Measurements from ENCODE around the gene DLGAP4. TPM values are rescaled to one million over a fixed set of nuclear protein-coding genes. Genes with fewer than 3 reads are reported as not detected.
A peak's percentile ranks its signal among the peaks of the same experiment; 100 is the strongest.
"Not testable (repeated sequence)": the region's sequence is repeated elsewhere in the genome, so short reads cannot be mapped to it uniquely, and the experiment has no call there.

DLGAP4 gene
- polyA plus RNA-seq, 4 donors: 57.2 to 77.9 (median 63.3) TPM

DNA sequence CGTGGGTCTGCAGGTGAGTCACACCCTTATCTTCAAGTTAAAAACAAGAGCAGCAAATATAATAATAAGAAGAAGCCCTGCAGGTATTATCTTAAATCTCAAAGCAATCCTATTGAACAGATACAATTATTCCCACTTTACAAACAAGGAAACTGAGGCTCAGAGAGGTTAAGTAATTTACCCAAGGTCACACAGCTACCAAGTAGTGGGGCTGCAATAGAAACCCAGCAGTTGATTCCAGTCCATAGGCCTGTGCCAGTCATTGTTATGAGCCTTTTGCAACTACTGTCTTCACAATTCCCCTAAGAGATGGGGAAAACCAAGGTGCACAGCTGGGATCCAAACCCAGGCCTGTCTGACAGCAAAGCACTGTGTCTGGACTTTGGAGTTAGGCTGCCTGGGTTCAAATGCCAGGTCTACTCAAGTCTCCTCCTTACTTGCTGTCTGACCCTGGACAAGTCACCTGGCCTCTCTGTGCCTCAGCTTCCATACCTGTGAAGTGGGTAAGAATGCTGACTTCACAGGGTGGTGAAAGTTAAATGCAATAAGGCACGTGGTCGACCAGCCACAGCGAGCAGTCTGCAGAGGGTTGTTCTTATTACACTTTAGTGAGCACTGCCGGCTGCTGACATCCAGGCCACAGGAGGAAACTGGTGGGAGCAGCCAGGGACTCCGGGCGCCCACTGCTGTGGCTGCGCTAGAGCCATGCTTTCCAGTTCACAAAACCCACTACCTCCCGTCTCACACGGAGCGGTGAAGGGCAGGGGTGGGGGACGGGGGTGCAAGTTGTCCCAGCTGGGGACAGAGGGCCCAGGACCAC, 241.3 kb downstream of the DLGAP4 start:
- no peak for DNase-seq (ENCODE audit: low read depth in 4 of 4, low spot score in 3 of 4)

- no peak for DNase-seq (ENCODE audit: low read depth in 4 of 4, low spot score in 3 of 4)
Measured at GRCh38 chr20:36548006-36548315, 241.8 kb downstream of the DLGAP4 start.

- DNase-seq (ENCODE audit: low read depth in 4 of 4, low spot score in 3 of 4): no peak
Measured at GRCh38 chr20:36548704-36549627, 242.8 kb downstream of the DLGAP4 start.

- no peak for DNase-seq (ENCODE audit: low read depth in 4 of 4, low spot score in 3 of 4)
Measured at GRCh38 chr20:36549628-36549941, 243.4 kb downstream of the DLGAP4 start.

- DNase-seq (ENCODE audit: low read depth in 4 of 4, low spot score in 3 of 4): no peak
Measured at GRCh38 chr20:36549942-36550789, 244.0 kb downstream of the DLGAP4 start.

DNA sequence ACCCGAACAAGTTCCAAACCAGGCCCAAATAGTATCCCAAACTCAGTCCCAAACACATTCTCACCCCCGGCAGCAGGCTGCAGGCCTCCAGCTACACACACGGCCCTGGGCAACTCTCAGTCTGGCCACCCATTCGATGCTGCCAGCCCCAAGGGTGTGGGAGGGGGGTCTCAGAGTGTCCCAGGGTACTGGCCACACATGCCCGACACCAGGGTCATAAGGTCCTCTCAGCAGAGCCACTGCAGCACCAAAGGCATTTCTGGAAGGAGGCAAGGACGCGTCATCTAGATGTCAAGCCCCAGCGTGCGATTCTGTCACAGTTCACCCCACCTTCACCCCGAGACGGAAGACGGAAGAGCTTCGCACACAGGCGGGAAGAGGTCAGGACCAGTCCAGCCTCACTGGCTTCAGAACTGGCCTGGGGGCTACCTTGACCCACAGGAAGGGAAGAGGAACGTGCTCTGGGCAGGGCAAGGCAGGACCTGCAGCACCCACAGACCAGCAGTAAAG, 244.7 kb downstream of the DLGAP4 start:
- DNase-seq (ENCODE audit: low read depth in 4 of 4, low spot score in 3 of 4): no peak

- DNase-seq (ENCODE audit: low read depth in 4 of 4, low spot score in 3 of 4): no peak
Measured at GRCh38 chr20:36555248-36555647, 249.1 kb downstream of the DLGAP4 start.

DNA sequence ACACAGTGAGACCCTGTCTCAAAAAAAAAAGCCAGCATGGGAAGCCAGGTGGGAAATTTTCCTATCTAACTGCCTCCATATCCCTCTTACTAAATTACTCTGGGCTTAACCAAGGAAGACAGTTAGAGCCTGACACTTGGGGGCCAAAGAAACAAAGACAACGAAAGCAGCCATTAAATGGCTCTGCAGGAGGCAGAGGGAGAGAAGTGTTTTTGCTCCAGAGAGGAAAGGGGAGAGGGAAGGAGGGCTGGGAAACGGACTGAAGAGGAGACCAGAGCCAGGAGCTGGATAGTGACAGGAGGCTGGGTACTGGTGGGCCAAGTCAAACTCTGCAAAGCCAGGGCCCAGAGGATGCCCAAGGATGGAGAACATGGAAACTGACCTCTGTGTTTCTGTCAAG, 256.6 kb downstream of the DLGAP4 start:
- no peak for DNase-seq (ENCODE audit: low read depth in 4 of 4, low spot score in 3 of 4)

DNA sequence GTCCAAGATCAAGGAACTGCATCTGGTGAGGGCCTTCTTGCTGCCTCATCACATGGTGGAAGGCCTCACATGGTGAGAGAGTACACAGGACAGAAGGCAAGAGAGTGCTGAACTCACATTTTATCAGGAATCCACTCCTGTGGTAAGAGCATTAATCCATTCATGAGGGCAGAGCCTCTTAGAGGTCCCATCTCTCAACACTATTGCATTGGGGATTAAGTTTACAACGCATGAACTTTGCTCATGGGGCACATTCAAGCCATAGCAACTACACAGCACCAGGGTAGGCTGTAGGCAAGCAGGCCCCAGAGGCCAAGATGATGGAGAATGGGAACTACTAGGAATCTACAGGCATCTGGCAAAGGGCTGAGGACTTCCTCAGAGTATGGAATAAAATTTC, 257.2 kb downstream of the DLGAP4 start:
- DNase-seq (ENCODE audit: low read depth in 4 of 4, low spot score in 3 of 4): no peak

GRCh38 chr20:36564078-36564725, 258.1 kb downstream of the DLGAP4 start:
- DNase-seq (ENCODE audit: low read depth in 4 of 4, low spot score in 3 of 4): not testable (repeated sequence)

DNA sequence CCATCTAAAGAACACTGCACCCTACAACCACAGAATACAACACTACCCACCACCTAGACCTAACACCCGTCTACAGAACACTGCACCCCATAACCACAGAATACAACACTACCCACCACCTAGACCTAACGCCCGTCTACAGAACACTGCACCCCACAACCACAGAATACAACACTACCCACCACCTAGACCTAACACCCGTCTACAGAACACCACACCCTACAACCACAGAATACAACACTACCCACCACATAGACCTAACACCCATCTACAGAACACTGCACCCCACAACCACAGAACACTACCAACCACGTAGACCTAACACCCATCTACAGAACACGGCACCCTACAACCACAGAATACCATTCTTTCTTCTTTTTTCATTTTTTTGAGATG, 258.6 kb downstream of the DLGAP4 start:
- not testable (repeated sequence) for DNase-seq (ENCODE audit: low read depth in 4 of 4, low spot score in 3 of 4)

DNA sequence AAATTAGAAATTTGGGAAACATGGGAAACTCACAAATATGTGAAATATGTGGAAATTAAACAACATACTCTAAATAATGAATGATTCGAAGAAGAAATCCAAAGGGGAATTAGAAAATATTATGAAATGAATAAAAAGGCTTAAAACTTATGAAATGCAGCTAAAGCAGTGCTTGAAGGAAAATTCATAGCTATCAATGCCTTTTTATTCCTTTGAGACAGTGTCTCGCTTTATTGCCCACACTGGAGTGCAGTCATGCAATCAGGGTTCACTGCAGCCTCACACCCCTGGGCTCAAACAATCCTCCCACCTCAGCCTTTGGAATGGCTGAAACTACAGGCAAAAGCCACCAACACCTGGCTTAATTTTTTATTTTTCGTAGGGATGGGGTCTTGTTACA, 259.4 kb downstream of the DLGAP4 start:
- no peak for DNase-seq (ENCODE audit: low read depth in 4 of 4, low spot score in 3 of 4)

- DNase-seq (ENCODE audit: low read depth in 4 of 4, low spot score in 3 of 4): no peak
Measured at GRCh38 chr20:36569847-36570429, 263.8 kb downstream of the DLGAP4 start.

GRCh38 chr20:36571564-36572504, 265.7 kb downstream of the DLGAP4 start:
- peak in 1 of 4 donors; percentile 61 for DNase-seq (ENCODE audit: low read depth in 4 of 4, low spot score in 3 of 4)

- DNase-seq (ENCODE audit: low read depth in 4 of 4, low spot score in 3 of 4): no peak
Measured at GRCh38 chr20:36572701-36573102, 266.6 kb downstream of the DLGAP4 start.

GRCh38 chr20:36573103-36573797, 267.1 kb downstream of the DLGAP4 start, which contains the start of gene TGIF2:
TSS of gene TGIF2 (plus strand) at chr20:36573597. CDS start at chr20:36578775, 5,178 bp downstream.
- peak in 3 of 4 donors; percentile 86 to 91 (median 89) for DNase-seq (ENCODE audit: low read depth in 4 of 4, low spot score in 3 of 4)

- DNase-seq (ENCODE audit: low read depth in 4 of 4, low spot score in 3 of 4): peak in 1 of 4 donors; percentile 27
Measured at GRCh38 chr20:36573798-36574365, 267.7 kb downstream of the DLGAP4 start.
